GM12872 (cell line): ENCODE data around the gene BLOC1S6.

Experiments
- TF ChIP-seq, protein P1 (sequence below): IDR thresholded peaks from 3 replicates; pipeline ENCODE4 v1.5.1; 2011; ENCODE audit warnings: low read depth, mild to moderate bottlenecking, low read length, moderate library complexity; ENCODE audit not compliant: insufficient read depth

The BLOC1S6 gene

DNA sequence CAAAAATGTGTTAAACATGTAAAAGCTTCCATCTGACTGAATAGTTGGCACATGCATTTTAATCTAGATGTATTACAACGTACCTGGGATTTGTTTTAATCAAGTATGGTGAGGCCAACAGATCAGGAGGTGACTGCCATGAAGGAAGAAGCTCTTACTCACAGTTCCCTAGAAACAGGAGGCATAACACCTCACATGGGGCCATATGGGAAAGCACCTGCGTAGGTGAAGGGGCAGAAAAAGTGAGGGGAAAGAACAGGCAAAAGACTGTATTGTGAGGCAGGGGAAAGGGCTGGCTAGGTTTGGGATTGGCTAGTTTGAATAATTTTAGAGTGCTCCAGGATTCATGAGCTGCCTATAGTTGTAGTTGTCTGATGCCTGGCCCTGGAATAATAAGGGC, 57.3 kb downstream of the BLOC1S6 start:
- TF ChIP-seq, protein P1, sequence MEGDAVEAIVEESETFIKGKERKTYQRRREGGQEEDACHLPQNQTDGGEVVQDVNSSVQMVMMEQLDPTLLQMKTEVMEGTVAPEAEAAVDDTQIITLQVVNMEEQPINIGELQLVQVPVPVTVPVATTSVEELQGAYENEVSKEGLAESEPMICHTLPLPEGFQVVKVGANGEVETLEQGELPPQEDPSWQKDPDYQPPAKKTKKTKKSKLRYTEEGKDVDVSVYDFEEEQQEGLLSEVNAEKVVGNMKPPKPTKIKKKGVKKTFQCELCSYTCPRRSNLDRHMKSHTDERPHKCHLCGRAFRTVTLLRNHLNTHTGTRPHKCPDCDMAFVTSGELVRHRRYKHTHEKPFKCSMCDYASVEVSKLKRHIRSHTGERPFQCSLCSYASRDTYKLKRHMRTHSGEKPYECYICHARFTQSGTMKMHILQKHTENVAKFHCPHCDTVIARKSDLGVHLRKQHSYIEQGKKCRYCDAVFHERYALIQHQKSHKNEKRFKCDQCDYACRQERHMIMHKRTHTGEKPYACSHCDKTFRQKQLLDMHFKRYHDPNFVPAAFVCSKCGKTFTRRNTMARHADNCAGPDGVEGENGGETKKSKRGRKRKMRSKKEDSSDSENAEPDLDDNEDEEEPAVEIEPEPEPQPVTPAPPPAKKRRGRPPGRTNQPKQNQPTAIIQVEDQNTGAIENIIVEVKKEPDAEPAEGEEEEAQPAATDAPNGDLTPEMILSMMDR = no peak

DNA sequence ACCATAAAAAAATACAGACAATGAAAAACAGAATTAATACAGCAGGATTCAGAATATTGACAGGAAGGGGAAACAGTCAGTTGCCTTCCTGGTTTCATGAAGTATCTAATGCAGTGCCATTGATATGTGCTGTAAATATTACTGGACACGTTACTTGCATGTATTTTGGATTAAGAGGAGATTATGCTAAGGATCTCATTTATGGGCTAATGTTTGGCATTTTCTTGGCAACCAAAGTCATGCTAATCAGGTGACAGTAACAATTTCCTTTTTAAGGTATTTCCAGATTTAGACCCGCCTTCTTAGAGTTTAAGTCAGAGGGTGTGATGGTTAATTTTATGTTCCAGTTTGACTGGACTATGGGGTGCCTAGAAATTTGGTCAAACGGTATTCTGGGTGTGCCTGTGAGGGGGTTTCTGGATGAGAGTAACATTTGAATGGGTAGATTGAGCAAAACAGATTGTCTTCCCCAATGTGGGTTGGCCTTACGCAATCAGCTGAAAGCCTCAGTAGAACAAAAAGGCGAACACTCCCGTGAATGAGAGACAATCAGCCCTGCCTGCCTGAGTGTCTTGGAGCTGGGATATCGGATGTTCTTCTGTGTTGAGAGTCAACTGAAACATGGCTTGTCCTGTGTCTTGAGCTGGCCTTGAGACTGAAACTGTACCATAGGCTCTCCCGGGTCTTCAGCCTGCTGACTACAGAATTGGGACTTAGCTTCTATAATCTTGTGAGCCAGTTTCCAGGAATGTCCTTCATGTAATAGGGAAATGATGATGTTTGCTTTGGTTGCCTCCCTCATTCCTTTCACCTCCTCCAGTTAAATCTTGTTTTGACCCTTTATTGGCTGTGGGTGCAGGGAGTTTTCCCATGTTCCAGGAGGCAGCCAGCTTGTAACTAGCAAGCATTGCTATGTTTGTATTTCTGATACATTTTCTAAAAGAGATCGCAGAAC, 58.1 kb downstream of the BLOC1S6 start:
- TF ChIP-seq, protein P1 = no peak

DNA sequence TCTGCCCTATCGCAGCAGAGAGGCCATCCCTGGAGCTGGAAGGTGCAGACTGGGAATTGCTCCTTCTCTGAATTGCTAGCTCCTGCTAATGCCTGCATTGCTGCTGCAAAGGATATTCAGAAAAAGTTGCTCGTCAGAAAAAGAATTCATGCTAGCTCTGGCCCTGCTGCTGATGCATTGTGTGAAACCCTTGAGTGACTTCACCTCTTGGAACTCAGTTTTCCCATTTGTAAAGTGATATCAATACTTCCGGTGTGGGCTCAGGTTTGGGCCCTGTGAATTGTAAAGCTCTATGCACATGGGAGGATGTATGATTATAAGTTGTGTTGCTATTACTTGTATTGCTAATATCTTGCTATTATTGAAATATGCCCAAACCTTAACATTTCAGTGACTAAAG, 59.0 kb downstream of the BLOC1S6 start:
- TF ChIP-seq, protein P1 = no peak

DNA sequence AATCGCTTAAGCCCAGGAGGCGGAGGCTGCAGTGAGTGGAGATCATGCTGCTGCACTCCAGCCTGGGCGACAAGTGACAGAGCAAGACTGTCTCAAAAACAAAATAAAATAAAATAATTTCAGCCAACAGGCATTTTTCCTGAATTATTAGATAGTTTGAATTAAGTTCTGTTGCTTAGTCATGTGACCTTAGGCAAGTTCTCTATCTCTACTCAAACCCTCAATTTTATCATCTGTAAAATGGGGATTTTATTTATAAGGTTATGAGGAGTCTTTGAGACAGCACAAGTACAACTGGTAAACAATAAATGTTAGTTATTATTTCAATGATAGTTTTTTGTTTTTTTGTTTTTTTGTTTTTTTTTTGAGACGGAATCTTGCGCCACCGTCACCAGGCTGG, 60.6 kb downstream of the BLOC1S6 start:
- TF ChIP-seq, protein P1 = no peak

DNA sequence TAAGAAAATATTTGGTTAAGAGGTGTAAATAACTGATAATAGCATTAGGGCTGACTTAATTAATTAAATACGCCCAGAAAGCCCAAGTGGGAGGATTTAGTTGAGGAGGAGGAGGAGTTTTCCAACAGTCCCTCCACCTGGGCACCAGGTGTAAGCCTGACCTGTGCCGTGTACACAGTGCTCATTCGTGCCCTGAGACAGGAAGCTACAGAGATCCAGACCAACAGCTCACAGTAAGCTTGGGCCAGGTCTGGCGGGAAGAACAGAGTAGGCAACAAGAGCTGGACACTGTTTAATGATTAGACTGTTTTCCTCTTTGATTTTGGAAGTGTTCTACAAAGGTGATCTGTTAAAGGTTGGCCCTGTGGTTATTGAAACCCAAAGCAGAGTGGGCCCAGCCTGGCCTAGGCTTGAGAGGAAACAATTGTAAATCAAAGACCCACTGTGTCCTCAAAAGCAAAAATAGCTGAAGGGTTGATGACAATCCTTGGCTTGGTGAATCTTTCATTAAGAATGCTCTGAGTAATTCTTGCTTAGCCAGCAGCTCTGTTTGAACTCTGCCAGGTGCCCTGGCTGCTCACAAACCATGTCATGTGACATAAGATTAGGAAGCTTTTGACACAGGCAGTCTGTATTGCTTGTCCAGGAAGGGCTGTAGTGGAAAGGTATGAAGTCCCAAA, 61.5 kb downstream of the BLOC1S6 start:
- TF ChIP-seq, protein P1 = no peak

DNA sequence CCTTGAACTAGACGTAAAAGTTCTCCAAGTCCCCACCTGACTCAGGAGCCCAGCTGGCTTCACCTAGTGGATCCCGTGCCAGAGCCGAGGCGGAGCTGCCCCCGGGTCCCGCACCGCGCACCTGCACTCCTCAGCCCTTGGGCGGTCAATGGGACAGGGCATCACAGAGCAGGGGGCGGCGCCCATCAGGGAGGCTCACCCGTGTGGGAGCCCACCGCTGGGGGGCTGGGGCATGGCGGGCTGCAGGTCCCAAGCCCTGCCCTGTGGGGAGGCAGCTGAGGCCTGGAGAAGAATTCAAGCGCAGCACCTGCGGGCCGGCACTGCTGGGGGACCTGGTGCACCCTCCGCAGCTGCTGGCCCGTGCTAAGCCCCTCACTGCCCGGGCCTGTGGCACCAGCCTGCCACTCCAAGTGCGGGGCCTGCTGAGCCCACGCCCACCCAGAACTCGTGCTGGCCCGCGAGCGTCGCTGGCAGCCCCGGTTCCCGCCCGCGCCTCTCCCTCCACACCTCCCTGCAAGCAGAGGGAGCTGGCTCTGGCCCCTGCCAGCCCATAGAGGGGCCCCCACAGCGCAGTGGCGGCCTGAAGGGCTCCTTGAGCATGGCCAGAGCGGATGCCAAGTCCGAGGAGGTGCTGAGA, 63.8 kb downstream of the BLOC1S6 start:
- TF ChIP-seq, protein P1 = no peak
